Right cardiac atrium (tissue), 5 donors: ENCODE measurements around the gene SMPX. TPM values are rescaled to one million over a fixed set of nuclear protein-coding genes. Genes with fewer than 3 reads are reported as not detected.
A peak's percentile ranks its signal among the peaks of the same experiment; 100 is the strongest.

Source experiments
- ATAC-seq, 2 donors: fragments of 200-7000 bp; cut with Tn5 transposase; one replicate each; pipeline versions ENCODE4 v1.8.0 to v1.9.1; 2020; ENCODE audit warnings: moderate library complexity in 2 of 2, mild to moderate bottlenecking in 1 of 2
- DNase-seq, 3 donors: peaks; one replicate each; pipeline ENCODE4 v3.0.0-alpha.2; 2020
- H3K27ac ChIP-seq: one replicate; pipeline ENCODE4 v1.5.1; 2013; ENCODE audit warnings: mild to moderate bottlenecking, low read length, control low read depth, moderate library complexity
- H3K27me3 ChIP-seq: one replicate; pipeline ENCODE4 v1.6.1; 2013; ENCODE audit not compliant: control insufficient read depth, insufficient read depth
- H3K4me1 ChIP-seq: one replicate; pipeline ENCODE4 v1.6.1; 2013; ENCODE audit warnings: low read length; ENCODE audit not compliant: control insufficient read depth, insufficient read depth
- H3K4me3 ChIP-seq: one replicate; pipeline ENCODE4 v1.5.1; 2013; ENCODE audit warnings: low read length, control low read depth
- H3K9me3 ChIP-seq: one replicate; pipeline ENCODE4 v1.6.1; 2013; ENCODE audit warnings: low read length; ENCODE audit not compliant: control insufficient read depth
- WGBS: extraction: QIAGEN DNeasy Blood & Tissue Kit; methylation state at CpG from one replicate; pipeline ENCODE4 v1.1.7; 2013; 5-methylcytosine and 5-hydroxymethylcytosine counted together
- intact Hi-C, 4 donors: fragments of 100-400 bp; cut with DNase I; formaldehyde crosslinking; loops; one replicate each; pipeline versions ENCODE4 v1.11.0 to v1.14.0; 2022 to 2023
- polyA plus RNA-seq: library from polyadenylated mRNA; stranded (reverse); fragments of 200-250 nt; gene quantifications from one replicate; pipeline ENCODE4 v1.2.3, GENCODE V29; 2013
- total RNA-seq, 4 donors: library from RNA; stranded (reverse); fragmentation: NEBNext Ultra II Directional; extraction: Animal tissue kit (Norgen Biotek cat#: 25700); gene quantifications; one replicate each; pipeline ENCODE4 v1.2.1, GENCODE V29; 2021
- donor health status: healthy with polysubstance abuse.
- donor health status: DM: no; HTN: yes; CAD: no.
- donor health status: DM: no; HTN: no; CAD: no.
- donor health status: DM: no; HTN: yes; CAD: no; lungs with severe emphysema.
- donor health status: DM: yes; HTN: yes; CAD: no.

The SMPX gene
- total and polyA plus RNA-seq, 5 donors: 422 to 714 (median 442) TPM

- DNase-seq: peak in 2 of 3 donors; percentile 30 to 37
- H3K4me3 ChIP-seq: peak overlapping the region; percentile 8
These were observed 100.4 kb downstream of the SMPX start for GRCh38 chrX:21657318-21658151.

GRCh38 chrX:21656587-21657317 lies 101.2 kb downstream of the SMPX start:
- DNase-seq: peak in 2 of 3 donors; percentile 35 to 56
- peak in 1 of 2 donors; percentile 24 for ATAC-seq
- 48% methylated on average over 61 of the region's 61 CpGs for WGBS
- Histone ChIP-seq H3K4me1 (no peaks in the 10 kb centered on the region), H3K9me3 (no peaks in the 10 kb centered on the region), H3K4me3 (no peak overlapping the region), H3K27ac (no peak overlapping the region), H3K27me3 (no peaks in the 10 kb centered on the region)
- intact Hi-C loops: no loop called here

More at GRCh38 chrX:21657318-21658151, 100.4 kb downstream of the SMPX start:
- Histone ChIP-seq H3K9me3 (no peaks in the 10 kb centered on the region), H3K27ac (no peak overlapping the region), H3K4me1 (no peaks in the 10 kb centered on the region), H3K27me3 (no peaks in the 10 kb centered on the region)
- no peak for ATAC-seq
- intact Hi-C loops: no loop called here
- WGBS: 42% methylated on average over 57 of the region's 57 CpGs

Other genes starting within 250 kb of the SMPX start
- 1 to 10 TPM; 1.3 to 3.2 (median 2.5) TPM for gene KLHL34, start 99.8 kb downstream of the SMPX start, total RNA-seq
- 1.5 TPM for gene KLHL34, start 99.8 kb downstream of the SMPX start, polyA plus RNA-seq
- 10 to 100 TPM; 12.2 to 12.7 (median 12.3) TPM for gene MBTPS2, start 81.5 kb upstream of the SMPX start, total RNA-seq
- 5.0 TPM for gene MBTPS2, start 81.5 kb upstream of the SMPX start, polyA plus RNA-seq
- under 1 TPM; 0.43 to 0.91 (median 0.53) TPM for gene YY2, start 97.9 kb upstream of the SMPX start, total RNA-seq
- 0.57 TPM for gene YY2, start 97.9 kb upstream of the SMPX start, polyA plus RNA-seq
- gene SMS, start 182.6 kb upstream of the SMPX start, total RNA-seq: 10 to 100 TPM; 51.8 to 62.8 (median 55.9) TPM
- gene SMS, start 182.6 kb upstream of the SMPX start, polyA plus RNA-seq: 44.7 TPM